ENCODE results near the gene MFSD1.

Gene MFSD1

GRCh38 chr3:158769952-158770740 lies 31.7 kb upstream of the MFSD1 start:
- H3K36me3 ChIP-seq (ENCODE audit: insufficient read depth, low read length): no peaks in the 10 kb centered on the region
- H3K4me3 ChIP-seq (ENCODE audit: low read length): peak overlapping the region; percentile 45
- H3K27me3 ChIP-seq (ENCODE audit: control insufficient read depth, insufficient read depth, low read length): no peaks in the 10 kb centered on the region
- peak overlapping the region; percentile 53 for H3K9ac ChIP-seq (ENCODE audit: low read depth, low read length)
- H3K4me2 ChIP-seq (ENCODE audit: low read length): peak overlapping the region; percentile 77
- H3K9me3 ChIP-seq (replicated peaks; ENCODE audit: low read length): no peaks in the 10 kb centered on the region
- H3K4me1 ChIP-seq (ENCODE audit: control insufficient read depth, insufficient read depth, low read length): peaks cover 30% of the 10 kb centered on the region

GRCh38 chr3:158770741-158771350 lies 31.0 kb upstream of the MFSD1 start:
- Histone ChIP-seq H3K4me2 (ENCODE audit: low read length) (peak overlapping the region; percentile 77), H3K9me3 (replicated peaks; ENCODE audit: low read length) (no peaks in the 10 kb centered on the region), H3K4me3 (ENCODE audit: low read length) (no peak overlapping the region), H3K36me3 (ENCODE audit: insufficient read depth, low read length) (no peaks in the 10 kb centered on the region), H3K4me1 (ENCODE audit: control insufficient read depth, insufficient read depth, low read length) (peaks cover 30% of the 10 kb centered on the region), H3K9ac (ENCODE audit: low read depth, low read length) (no peak overlapping the region), H3K27me3 (ENCODE audit: control insufficient read depth, insufficient read depth, low read length) (no peaks in the 10 kb centered on the region)

GRCh38 chr3:158771577-158771976 lies 30.3 kb upstream of the MFSD1 start:
- Histone ChIP-seq H3K36me3 (ENCODE audit: insufficient read depth, low read length) (no peaks in the 10 kb centered on the region), H3K27me3 (ENCODE audit: control insufficient read depth, insufficient read depth, low read length) (no peaks in the 10 kb centered on the region), H3K4me1 (ENCODE audit: control insufficient read depth, insufficient read depth, low read length) (peaks cover 30% of the 10 kb centered on the region), H3K4me2 (ENCODE audit: low read length) (no peak overlapping the region), H3K9me3 (replicated peaks; ENCODE audit: low read length) (no peaks in the 10 kb centered on the region), H3K4me3 (ENCODE audit: low read length) (no peak overlapping the region), H3K9ac (ENCODE audit: low read depth, low read length) (no peak overlapping the region)

- H3K9ac ChIP-seq (ENCODE audit: low read depth, low read length): no peak overlapping the region
- H3K9me3 ChIP-seq (replicated peaks; ENCODE audit: low read length): no peaks in the 10 kb centered on the region
- H3K27me3 ChIP-seq (ENCODE audit: control insufficient read depth, insufficient read depth, low read length): no peaks in the 10 kb centered on the region
- no peak overlapping the region for H3K4me2 ChIP-seq (ENCODE audit: low read length)
- peaks cover 30% of the 10 kb centered on the region for H3K4me1 ChIP-seq (ENCODE audit: control insufficient read depth, insufficient read depth, low read length)
- H3K4me3 ChIP-seq (ENCODE audit: low read length): no peak overlapping the region
- no peaks in the 10 kb centered on the region for H3K36me3 ChIP-seq (ENCODE audit: insufficient read depth, low read length)
Measured at GRCh38 chr3:158771982-158772381, 29.9 kb upstream of the MFSD1 start.

- peaks cover 25% of the 10 kb centered on the region for H3K4me1 ChIP-seq (ENCODE audit: control insufficient read depth, insufficient read depth, low read length)
- H3K4me3 ChIP-seq (ENCODE audit: low read length): no peak overlapping the region
- H3K9me3 ChIP-seq (replicated peaks; ENCODE audit: low read length): no peaks in the 10 kb centered on the region
- H3K36me3 ChIP-seq (ENCODE audit: insufficient read depth, low read length): no peaks in the 10 kb centered on the region
- no peak overlapping the region for H3K4me2 ChIP-seq (ENCODE audit: low read length)
- no peaks in the 10 kb centered on the region for H3K27me3 ChIP-seq (ENCODE audit: control insufficient read depth, insufficient read depth, low read length)
- H3K9ac ChIP-seq (ENCODE audit: low read depth, low read length): no peak overlapping the region
Measured at GRCh38 chr3:158773166-158773565, 28.7 kb upstream of the MFSD1 start.

- no peaks in the 10 kb centered on the region for H3K9me3 ChIP-seq (replicated peaks; ENCODE audit: low read length)
- no peak overlapping the region for H3K9ac ChIP-seq (ENCODE audit: low read depth, low read length)
- no peaks in the 10 kb centered on the region for H3K36me3 ChIP-seq (ENCODE audit: insufficient read depth, low read length)
- H3K27me3 ChIP-seq (ENCODE audit: control insufficient read depth, insufficient read depth, low read length): no peaks in the 10 kb centered on the region
- H3K4me1 ChIP-seq (ENCODE audit: control insufficient read depth, insufficient read depth, low read length): peaks cover 16% of the 10 kb centered on the region
- no peak overlapping the region for H3K4me2 ChIP-seq (ENCODE audit: low read length)
- no peak overlapping the region for H3K4me3 ChIP-seq (ENCODE audit: low read length)
Measured at GRCh38 chr3:158773845-158774830, 27.7 kb upstream of the MFSD1 start.

- no peak overlapping the region for H3K4me2 ChIP-seq (ENCODE audit: low read length)
- H3K4me3 ChIP-seq (ENCODE audit: low read length): no peak overlapping the region
- H3K9me3 ChIP-seq (replicated peaks; ENCODE audit: low read length): no peaks in the 10 kb centered on the region
- H3K4me1 ChIP-seq (ENCODE audit: control insufficient read depth, insufficient read depth, low read length): peaks cover 8% of the 10 kb centered on the region
- H3K9ac ChIP-seq (ENCODE audit: low read depth, low read length): no peak overlapping the region
- H3K36me3 ChIP-seq (ENCODE audit: insufficient read depth, low read length): no peaks in the 10 kb centered on the region
- H3K27me3 ChIP-seq (ENCODE audit: control insufficient read depth, insufficient read depth, low read length): no peaks in the 10 kb centered on the region
Measured at GRCh38 chr3:158774965-158775364, 26.9 kb upstream of the MFSD1 start.

- H3K36me3 ChIP-seq (ENCODE audit: insufficient read depth, low read length): no peaks in the 10 kb centered on the region
- no peaks in the 10 kb centered on the region for H3K9me3 ChIP-seq (replicated peaks; ENCODE audit: low read length)
- peaks cover under 1% of the 10 kb centered on the region for H3K4me1 ChIP-seq (ENCODE audit: control insufficient read depth, insufficient read depth, low read length)
- no peak overlapping the region for H3K4me2 ChIP-seq (ENCODE audit: low read length)
- no peaks in the 10 kb centered on the region for H3K27me3 ChIP-seq (ENCODE audit: control insufficient read depth, insufficient read depth, low read length)
- H3K9ac ChIP-seq (ENCODE audit: low read depth, low read length): no peak overlapping the region
- no peak overlapping the region for H3K4me3 ChIP-seq (ENCODE audit: low read length)
Measured at GRCh38 chr3:158775426-158776410, 26.1 kb upstream of the MFSD1 start.

- Histone ChIP-seq H3K4me3 (ENCODE audit: low read length) (no peak overlapping the region), H3K4me2 (ENCODE audit: low read length) (no peak overlapping the region), H3K9ac (ENCODE audit: low read depth, low read length) (no peak overlapping the region), H3K27me3 (ENCODE audit: control insufficient read depth, insufficient read depth, low read length) (no peaks in the 10 kb centered on the region), H3K4me1 (ENCODE audit: control insufficient read depth, insufficient read depth, low read length) (no peaks in the 10 kb centered on the region), H3K9me3 (replicated peaks; ENCODE audit: low read length) (no peaks in the 10 kb centered on the region), H3K36me3 (ENCODE audit: insufficient read depth, low read length) (no peaks in the 10 kb centered on the region)
Measured at GRCh38 chr3:158776531-158776930, 25.3 kb upstream of the MFSD1 start.

GRCh38 chr3:158777161-158777873 lies 24.5 kb upstream of the MFSD1 start:
- Histone ChIP-seq H3K27me3 (ENCODE audit: control insufficient read depth, insufficient read depth, low read length) (no peaks in the 10 kb centered on the region), H3K9me3 (replicated peaks; ENCODE audit: low read length) (no peaks in the 10 kb centered on the region), H3K4me2 (ENCODE audit: low read length) (no peak overlapping the region), H3K9ac (ENCODE audit: low read depth, low read length) (no peak overlapping the region), H3K4me3 (ENCODE audit: low read length) (no peak overlapping the region), H3K4me1 (ENCODE audit: control insufficient read depth, insufficient read depth, low read length) (no peaks in the 10 kb centered on the region), H3K36me3 (ENCODE audit: insufficient read depth, low read length) (no peaks in the 10 kb centered on the region)

All from skeletal muscle satellite cell (primary cell).